Stimulated activated CD4-positive, alpha-beta T cell treated with anti-CD3 and anti-CD28 coated beads, Interleukin-1b, Interleukin-23, amount 100 ng/mL, for 1 hour (primary cell): ENCODE measurements around the gene ROBO4.

ENCODE experiments used
- DNase-seq, 2 donors: peaks; one replicate each; pipeline ENCODE4 v3.0.0-alpha.2; 2020; ENCODE audit warnings: low read depth in 2 of 2

ROBO4 gene

GRCh38 chr11:124918950-124919349, 21.3 kb upstream of the ROBO4 start, which contains the start of gene HEPN1:
Gene HEPN1, plus strand, starts transcription at chr11:124919250.
- no peak for DNase-seq

- DNase-seq: no peak
Observed at GRCh38 chr11:124917115-124917637, 19.5 kb upstream of the ROBO4 start.

GRCh38 chr11:124916370-124916710, 18.7 kb upstream of the ROBO4 start:
- DNase-seq: no peak

GRCh38 chr11:124915541-124916369, 18.1 kb upstream of the ROBO4 start:
- DNase-seq: no peak

- DNase-seq: no peak
Observed at GRCh38 chr11:124902616-124903015, 5.0 kb upstream of the ROBO4 start.

- DNase-seq: no peak
Observed at GRCh38 chr11:124900464-124900863, 2.8 kb upstream of the ROBO4 start.

- no peak for DNase-seq
Observed at GRCh38 chr11:124899383-124900145, 1.9 kb upstream of the ROBO4 start.

- DNase-seq: no peak
Observed at GRCh38 chr11:124898711-124899110, 1.0 kb upstream of the ROBO4 start.

GRCh38 chr11:124898263-124898680, 607 bp upstream of the ROBO4 start:
- DNase-seq: no peak

- DNase-seq: no peak
Observed at GRCh38 chr11:124896821-124897391, 759 bp downstream of the ROBO4 start.

GRCh38 chr11:124896071-124896750, 1.5 kb downstream of the ROBO4 start:
- DNase-seq: no peak

GRCh38 chr11:124895471-124895971, 2.1 kb downstream of the ROBO4 start:
- DNase-seq: no peak

GRCh38 chr11:124894606-124895430, 2.8 kb downstream of the ROBO4 start:
- no peak for DNase-seq

- DNase-seq: no peak
Observed at GRCh38 chr11:124893781-124894401, 3.8 kb downstream of the ROBO4 start.

- no peak for DNase-seq
Observed at GRCh38 chr11:124892750-124893454, 4.8 kb downstream of the ROBO4 start.

GRCh38 chr11:124892146-124892545, 5.5 kb downstream of the ROBO4 start:
- no peak for DNase-seq

GRCh38 chr11:124891373-124891861, 6.2 kb downstream of the ROBO4 start:
- no peak for DNase-seq

GRCh38 chr11:124890683-124891372, 6.8 kb downstream of the ROBO4 start:
- no peak for DNase-seq

- no peak for DNase-seq
Observed at GRCh38 chr11:124890151-124890550, 7.5 kb downstream of the ROBO4 start.
